ENCODE results near the gene NPFFR1.

GRCh38 chr10:70317272-70317942 lies 33.6 kb upstream of the NPFFR1 start:
- TF ChIP-seq POLR2AphosphoS5 (IDR thresholded peaks at IDR 0.05; ENCODE audit: borderline replicate concordance, low read depth, low read length), result no peak
- no peak for TF ChIP-seq EZH2 (IDR thresholded peaks at IDR 0.05)
